IgD-negative memory B cell (primary cell): ENCODE measurements around the gene ECM1. TPM values are rescaled to one million over a fixed set of nuclear protein-coding genes. Genes with fewer than 3 reads are reported as not detected.

Experiments
- polyA plus RNA-seq: library from polyadenylated mRNA; unstranded; fragments of 300-500 nt; fragmentation: Illumina TruSeq; gene quantifications from one replicate; pipeline ENCODE4 v1.2.3, GENCODE V29; 2021

ECM1 gene
- polyA plus RNA-seq, 1 donor from 2014 or later, result 0.11 TPM

Other genes starting within 250 kb of the ECM1 start
- gene APH1A, start 239.1 kb upstream of the ECM1 start, polyA plus RNA-seq, result 78.4 TPM
- gene C1orf54, start 235.3 kb upstream of the ECM1 start, polyA plus RNA-seq, result 2.9 TPM
- gene CIART, start 225.6 kb upstream of the ECM1 start, polyA plus RNA-seq, result not detected
- gene MRPS21, start 214.2 kb upstream of the ECM1 start, polyA plus RNA-seq, result 79.3 TPM
- gene PRPF3, start 186.6 kb upstream of the ECM1 start, polyA plus RNA-seq, result 26.2 TPM
- gene RPRD2, start 144.0 kb upstream of the ECM1 start, polyA plus RNA-seq, result 34.1 TPM
- 37.4 TPM for gene TARS2, start 20.7 kb upstream of the ECM1 start, polyA plus RNA-seq
- gene FALEC, start 7.6 kb downstream of the ECM1 start, polyA plus RNA-seq, result 1.0 TPM
- 0.30 TPM for gene ADAMTSL4, start 41.3 kb downstream of the ECM1 start, polyA plus RNA-seq
- 99.6 TPM for gene MCL1, start 71.5 kb downstream of the ECM1 start, polyA plus RNA-seq
- 73.9 TPM for gene ENSA, start 121.5 kb downstream of the ECM1 start, polyA plus RNA-seq
- gene GOLPH3L, start 189.0 kb downstream of the ECM1 start, polyA plus RNA-seq, result 18.8 TPM
- gene HORMAD1, start 212.8 kb downstream of the ECM1 start, polyA plus RNA-seq, result 0.84 TPM